ENCODE data around the gene MINDY2. TPM values are rescaled to one million over a fixed set of nuclear protein-coding genes. Genes with fewer than 3 reads are reported as not detected.

Gene MINDY2
- total RNA-seq, 2 donors from 2014 or later = 26.6 to 32.5 TPM

DNA sequence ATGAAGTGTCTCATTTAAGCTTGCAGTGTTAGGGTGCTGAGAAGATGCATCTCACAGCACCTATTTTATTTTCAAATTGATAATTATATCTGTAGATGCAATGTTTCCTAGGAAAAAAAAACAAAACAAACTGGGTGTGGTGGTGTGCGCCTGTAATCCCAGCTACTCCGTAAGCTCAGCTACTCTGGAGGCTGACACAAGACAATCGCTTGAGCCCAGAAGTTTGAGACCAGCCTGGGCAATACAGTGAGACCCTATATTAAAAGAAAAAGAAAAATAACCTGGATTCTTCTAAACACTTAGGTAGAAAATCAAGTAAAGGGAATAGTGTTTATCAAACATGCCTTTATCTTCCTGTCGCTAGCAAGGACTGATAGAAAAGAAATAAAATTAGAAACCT lies 1.9 kb downstream of the MINDY2 start:
- Mint-ChIP-seq H3K27me3 (ENCODE audit: insufficient read depth) (no peaks in the 10 kb centered on the region), H3K4me1 (peaks cover 15% of the 10 kb centered on the region), H3K9me3 (no peaks in the 10 kb centered on the region), H3K36me3 (ENCODE audit: low read depth) (peaks cover 3% of the 10 kb centered on the region), H3K4me3 (no peak overlapping the region), H3K27ac (no peak overlapping the region)
- no peak for DNase-seq
- Histone ChIP-seq H3K9ac (ENCODE audit: extremely low read depth, low read length, poor library complexity, severe bottlenecking) (peak overlapping the region; percentile 26), H3K4me1 (ENCODE audit: control insufficient read depth, insufficient read depth, low read length) (no peaks in the 10 kb centered on the region), H3K27me3 (ENCODE audit: control insufficient read depth, insufficient read depth, low read length, poor library complexity, severe bottlenecking) (no peaks in the 10 kb centered on the region), H3K4me3 (ENCODE audit: low read length) (peak overlapping the region; percentile 99), H3K27ac (ENCODE audit: low read depth, low read length) (no peak overlapping the region), H3K9me3 (ENCODE audit: control insufficient read depth, low read length) (no peaks in the 10 kb centered on the region), H3K36me3 (ENCODE audit: control insufficient read depth, insufficient read depth, low read length) (no peaks in the 10 kb centered on the region)
- WGBS, 2 experiments (ENCODE audit: insufficient coverage in 1 of 2, insufficient read length in 1 of 2) = 90 to 92% methylated on average over 4 of the region's 4 CpGs
- TF ChIP-seq, protein P1, sequence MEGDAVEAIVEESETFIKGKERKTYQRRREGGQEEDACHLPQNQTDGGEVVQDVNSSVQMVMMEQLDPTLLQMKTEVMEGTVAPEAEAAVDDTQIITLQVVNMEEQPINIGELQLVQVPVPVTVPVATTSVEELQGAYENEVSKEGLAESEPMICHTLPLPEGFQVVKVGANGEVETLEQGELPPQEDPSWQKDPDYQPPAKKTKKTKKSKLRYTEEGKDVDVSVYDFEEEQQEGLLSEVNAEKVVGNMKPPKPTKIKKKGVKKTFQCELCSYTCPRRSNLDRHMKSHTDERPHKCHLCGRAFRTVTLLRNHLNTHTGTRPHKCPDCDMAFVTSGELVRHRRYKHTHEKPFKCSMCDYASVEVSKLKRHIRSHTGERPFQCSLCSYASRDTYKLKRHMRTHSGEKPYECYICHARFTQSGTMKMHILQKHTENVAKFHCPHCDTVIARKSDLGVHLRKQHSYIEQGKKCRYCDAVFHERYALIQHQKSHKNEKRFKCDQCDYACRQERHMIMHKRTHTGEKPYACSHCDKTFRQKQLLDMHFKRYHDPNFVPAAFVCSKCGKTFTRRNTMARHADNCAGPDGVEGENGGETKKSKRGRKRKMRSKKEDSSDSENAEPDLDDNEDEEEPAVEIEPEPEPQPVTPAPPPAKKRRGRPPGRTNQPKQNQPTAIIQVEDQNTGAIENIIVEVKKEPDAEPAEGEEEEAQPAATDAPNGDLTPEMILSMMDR (conservative IDR thresholded peaks at IDR 0.05) = no peak

DNA sequence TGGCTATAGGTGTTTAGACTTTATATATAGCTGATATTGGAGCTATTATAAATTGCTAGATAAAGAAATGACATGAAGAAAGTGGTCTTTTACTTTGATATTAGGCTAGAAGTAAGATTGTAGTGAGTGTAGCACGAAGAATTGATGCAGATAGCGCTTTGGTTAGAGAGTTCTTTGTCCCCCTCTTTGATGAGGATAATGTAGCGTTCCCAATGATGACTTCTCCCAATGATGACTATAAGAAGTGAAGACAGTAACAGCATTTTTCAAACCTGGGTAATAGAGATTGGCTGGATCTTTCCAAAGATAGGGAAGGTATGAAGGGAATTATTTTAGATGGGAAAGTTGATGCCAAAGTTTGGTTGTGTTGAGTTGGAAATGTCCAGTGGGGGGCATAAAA lies 4.3 kb downstream of the MINDY2 start:
- Histone ChIP-seq H3K27me3 (ENCODE audit: control insufficient read depth, insufficient read depth, low read length, poor library complexity, severe bottlenecking) (no peaks in the 10 kb centered on the region), H3K9ac (ENCODE audit: extremely low read depth, low read length, poor library complexity, severe bottlenecking) (no peak overlapping the region), H3K36me3 (ENCODE audit: control insufficient read depth, insufficient read depth, low read length) (peaks cover 5% of the 10 kb centered on the region), H3K9me3 (ENCODE audit: control insufficient read depth, low read length) (no peaks in the 10 kb centered on the region), H3K4me3 (ENCODE audit: low read length) (peak overlapping the region; percentile 8), H3K27ac (ENCODE audit: low read depth, low read length) (no peak overlapping the region), H3K4me1 (ENCODE audit: control insufficient read depth, insufficient read depth, low read length) (no peaks in the 10 kb centered on the region)
- WGBS, 2 experiments (ENCODE audit: insufficient coverage in 1 of 2, insufficient read length in 1 of 2) = 96 to 97% methylated on average over 3 of the region's 3 CpGs
- H3K27ac Mint-ChIP-seq = no peak overlapping the region
- no peaks in the 10 kb centered on the region for H3K9me3 Mint-ChIP-seq
- DNase-seq = no peak
- H3K36me3 Mint-ChIP-seq (ENCODE audit: low read depth) = peaks cover 5% of the 10 kb centered on the region
- peaks cover 19% of the 10 kb centered on the region for H3K4me1 Mint-ChIP-seq
- H3K27me3 Mint-ChIP-seq (ENCODE audit: insufficient read depth) = no peaks in the 10 kb centered on the region
- TF ChIP-seq, protein P1 (conservative IDR thresholded peaks at IDR 0.05) = no peak
- no peak overlapping the region for H3K4me3 Mint-ChIP-seq

DNA sequence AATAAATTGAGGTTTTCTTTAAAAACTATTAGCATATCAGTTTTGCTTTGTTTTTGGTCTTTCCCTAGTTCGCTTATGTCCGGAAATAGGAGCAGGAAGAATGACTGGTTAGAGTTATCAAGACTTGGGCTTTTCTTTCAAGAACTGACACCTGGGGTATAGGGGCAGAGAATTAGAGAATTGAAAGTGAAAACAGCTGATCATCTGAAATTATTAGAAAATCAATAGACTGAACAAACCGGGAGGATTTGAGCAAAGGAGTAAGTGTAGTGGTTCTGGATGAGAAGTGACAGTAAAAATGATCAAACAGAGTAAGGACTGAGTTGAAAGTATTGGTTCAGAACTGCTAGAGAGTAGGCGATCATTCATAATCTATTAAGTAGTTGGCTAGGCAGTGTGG lies 6.0 kb downstream of the MINDY2 start:
- DNase-seq = no peak
- H3K4me3 Mint-ChIP-seq = no peak overlapping the region
- H3K27ac Mint-ChIP-seq = no peak overlapping the region
- TF ChIP-seq, protein P1 (conservative IDR thresholded peaks at IDR 0.05) = no peak
- H3K27ac ChIP-seq (ENCODE audit: low read depth, low read length) = no peak overlapping the region
- H3K27me3 Mint-ChIP-seq (ENCODE audit: insufficient read depth) = no peaks in the 10 kb centered on the region
- no peaks in the 10 kb centered on the region for H3K9me3 Mint-ChIP-seq
- H3K9me3 ChIP-seq (ENCODE audit: control insufficient read depth, low read length) = no peaks in the 10 kb centered on the region
- peaks cover 6% of the 10 kb centered on the region for H3K36me3 Mint-ChIP-seq (ENCODE audit: low read depth)
- no peak overlapping the region for H3K4me3 ChIP-seq (ENCODE audit: low read length)
- peaks cover 13% of the 10 kb centered on the region for H3K36me3 ChIP-seq (ENCODE audit: control insufficient read depth, insufficient read depth, low read length)
- no peaks in the 10 kb centered on the region for H3K27me3 ChIP-seq (ENCODE audit: control insufficient read depth, insufficient read depth, low read length, poor library complexity, severe bottlenecking)
- 96% methylated on average over 4 of the region's 4 CpGs for WGBS, 2 experiments (ENCODE audit: insufficient coverage in 1 of 2, insufficient read length in 1 of 2)
- H3K9ac ChIP-seq (ENCODE audit: extremely low read depth, low read length, poor library complexity, severe bottlenecking) = no peak overlapping the region
- peaks cover 17% of the 10 kb centered on the region for H3K4me1 Mint-ChIP-seq
- no peaks in the 10 kb centered on the region for H3K4me1 ChIP-seq (ENCODE audit: control insufficient read depth, insufficient read depth, low read length)
